HG03457 (cell line): ENCODE measurements around the gene MICAL1.

ENCODE experiments used
- ATAC-seq: cut with Tn5 transposase; IDR thresholded peaks from one replicate; pipeline ENCODE4 v1.9.1; 2021; ENCODE audit warnings: moderate number of reproducible peaks; ENCODE audit not compliant: unreplicated experiment

MICAL1 gene

GRCh38 chr6:109456111-109456583, 575 bp upstream of the MICAL1 start:
- peak; percentile 2 for ATAC-seq

GRCh38 chr6:109454496-109455436, 806 bp downstream of the MICAL1 start:
- ATAC-seq, result peak; percentile 19

- no peak for ATAC-seq
Measured at GRCh38 chr6:109453594-109454495, 1.7 kb downstream of the MICAL1 start.

- ATAC-seq, result no peak
Measured at GRCh38 chr6:109453156-109453555, 2.4 kb downstream of the MICAL1 start.

- no peak for ATAC-seq
Measured at GRCh38 chr6:109452181-109452580, 3.4 kb downstream of the MICAL1 start.

GRCh38 chr6:109451376-109451775, 4.2 kb downstream of the MICAL1 start:
- ATAC-seq, result no peak

GRCh38 chr6:109450801-109451200, 4.8 kb downstream of the MICAL1 start:
- no peak for ATAC-seq

GRCh38 chr6:109449795-109450673, 5.5 kb downstream of the MICAL1 start:
- no peak for ATAC-seq

GRCh38 chr6:109449064-109449794, 6.3 kb downstream of the MICAL1 start:
- no peak for ATAC-seq

GRCh38 chr6:109448615-109449014, 7.0 kb downstream of the MICAL1 start:
- no peak for ATAC-seq

- ATAC-seq, result no peak
Measured at GRCh38 chr6:109447878-109448555, 7.6 kb downstream of the MICAL1 start.

- no peak for ATAC-seq
Measured at GRCh38 chr6:109447087-109447486, 8.5 kb downstream of the MICAL1 start.

- no peak for ATAC-seq
Measured at GRCh38 chr6:109446541-109446940, 9.0 kb downstream of the MICAL1 start.

- ATAC-seq, result no peak
Measured at GRCh38 chr6:109446072-109446471, 9.5 kb downstream of the MICAL1 start.

- ATAC-seq, result no peak
Measured at GRCh38 chr6:109445382-109445781, 10.2 kb downstream of the MICAL1 start.

- no peak for ATAC-seq
Measured at GRCh38 chr6:109443425-109443950, 12.1 kb downstream of the MICAL1 start.

- no peak for ATAC-seq
Measured at GRCh38 chr6:109442393-109442924, 13.1 kb downstream of the MICAL1 start.

GRCh38 chr6:109441069-109441816, 14.3 kb downstream of the MICAL1 start:
- no peak for ATAC-seq
